Effector memory CD8-positive, alpha-beta T cell (primary cell): Measurements from ENCODE around the gene KLHDC10.
"Not testable (repeated sequence)": the region's sequence is repeated elsewhere in the genome, so short reads cannot be mapped to it uniquely, and the experiment has no call there.

Source experiments
- ATAC-seq: fragments of 150-1000 bp; cut with Tn5 transposase; replicated peaks from 2 replicates; pipeline ENCODE4 v1.10.0; 2021; ENCODE audit warnings: mild to moderate bottlenecking, moderate library complexity
- DNase-seq, 3 experiments: peaks; one replicate each; pipeline ENCODE4 v3.0.0; 2021
- H3K27ac Mint-ChIP-seq, 2 donors: one replicate each; pipeline ENCODE4 v1.8.0; 2022; ENCODE audit warnings: mild to moderate bottlenecking in 2 of 2, mixed read lengths in 2 of 2, moderate library complexity in 2 of 2
- H3K27me3 Mint-ChIP-seq, 2 donors: one replicate each; pipeline ENCODE4 v1.8.0; 2022; ENCODE audit warnings: mixed read lengths in 2 of 2
- H3K36me3 Mint-ChIP-seq: one replicate; pipeline ENCODE4 v1.8.0; 2022; ENCODE audit warnings: mild to moderate bottlenecking, moderate library complexity, mixed read lengths; ENCODE audit not compliant: insufficient read depth
- H3K4me1 Mint-ChIP-seq, 2 donors: one replicate each; pipeline ENCODE4 v1.8.0; 2022; ENCODE audit warnings: low read depth in 2 of 2, mixed read lengths in 2 of 2
- H3K4me3 Mint-ChIP-seq, 2 donors: one replicate each; pipeline ENCODE4 v1.8.0; 2022; ENCODE audit warnings: mild to moderate bottlenecking in 2 of 2, mixed read lengths in 2 of 2, moderate library complexity in 2 of 2
- H3K9me3 Mint-ChIP-seq, 2 donors: one replicate each; pipeline ENCODE4 v1.8.0; 2022; ENCODE audit warnings: mixed read lengths in 2 of 2

KLHDC10 gene

GRCh38 chr7:130143986-130144311, 73.6 kb downstream of the KLHDC10 start:
- Mint-ChIP-seq H3K4me3 (no peak overlapping the region), H3K27me3 (no peaks in the 10 kb centered on the region), H3K27ac (peak overlapping the region in 1 of 2 donors; percentile 53), H3K36me3 (peaks cover 6% of the 10 kb centered on the region), H3K9me3 (no peaks in the 10 kb centered on the region), H3K4me1 (peaks cover 0 to 8% of the 10 kb centered on the region in 2 donors)
- DNase-seq (no peak), ATAC-seq (no peak)

GRCh38 chr7:130144312-130145171, 74.2 kb downstream of the KLHDC10 start:
- Mint-ChIP-seq H3K4me1 (peaks cover 0 to 5% of the 10 kb centered on the region in 2 donors), H3K27ac (peak overlapping the region in 1 of 2 donors; percentile 49), H3K9me3 (no peaks in the 10 kb centered on the region), H3K4me3 (no peak overlapping the region), H3K36me3 (peaks cover 4% of the 10 kb centered on the region), H3K27me3 (no peaks in the 10 kb centered on the region)
- ATAC-seq (no peak), DNase-seq (no peak)

- H3K4me3 Mint-ChIP-seq, result no peak overlapping the region
- H3K27me3 Mint-ChIP-seq, result no peaks in the 10 kb centered on the region
- no peak overlapping the region for H3K27ac Mint-ChIP-seq
- peaks cover 0 to 5% of the 10 kb centered on the region in 2 donors for H3K4me1 Mint-ChIP-seq
- no peaks in the 10 kb centered on the region for H3K9me3 Mint-ChIP-seq
- DNase-seq (no peak), ATAC-seq (peak; percentile 64)
- H3K36me3 Mint-ChIP-seq, result peaks cover 6% of the 10 kb centered on the region
Observed at GRCh38 chr7:130145424-130146100, 75.2 kb downstream of the KLHDC10 start.

DNA sequence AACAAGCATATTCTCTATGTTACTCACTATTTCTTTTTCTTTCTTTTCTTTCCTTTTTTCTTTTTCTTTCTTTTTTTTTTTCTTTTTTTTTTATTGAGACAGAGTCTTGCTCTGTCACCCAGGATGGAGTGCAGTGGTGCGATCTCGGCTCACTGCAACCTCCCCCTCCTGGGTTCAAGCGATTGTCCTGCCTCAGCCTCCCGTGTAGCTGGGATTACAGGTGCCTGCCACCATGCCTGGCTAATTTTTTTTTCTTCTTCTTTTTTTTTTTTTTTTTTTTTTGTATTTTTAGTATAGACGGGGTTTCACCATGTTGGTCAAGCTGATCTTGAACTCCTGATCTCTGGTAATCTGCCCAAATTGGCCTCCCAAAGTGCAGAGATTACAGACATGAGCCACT, 75.8 kb downstream of the KLHDC10 start:
- not testable (repeated sequence) for H3K4me3 Mint-ChIP-seq, ATAC-seq, H3K9me3 Mint-ChIP-seq, H3K27ac Mint-ChIP-seq, H3K36me3 Mint-ChIP-seq, H3K4me1 Mint-ChIP-seq, DNase-seq, H3K27me3 Mint-ChIP-seq

GRCh38 chr7:130146693-130147405, 76.5 kb downstream of the KLHDC10 start:
- no peaks in the 10 kb centered on the region for H3K27me3 Mint-ChIP-seq
- ATAC-seq (no peak), DNase-seq (no peak)
- peaks cover 10% of the 10 kb centered on the region for H3K36me3 Mint-ChIP-seq
- no peak overlapping the region for H3K4me3 Mint-ChIP-seq
- peaks cover 0 to 2% of the 10 kb centered on the region in 2 donors for H3K4me1 Mint-ChIP-seq
- H3K27ac Mint-ChIP-seq, result no peak overlapping the region
- no peaks in the 10 kb centered on the region for H3K9me3 Mint-ChIP-seq

GRCh38 chr7:130147710-130148325, 77.5 kb downstream of the KLHDC10 start:
- H3K4me3 Mint-ChIP-seq, result no peak overlapping the region
- no peak overlapping the region for H3K27ac Mint-ChIP-seq
- ATAC-seq (no peak), DNase-seq (no peak)
- peaks cover 10% of the 10 kb centered on the region for H3K36me3 Mint-ChIP-seq
- H3K4me1 Mint-ChIP-seq, result peaks cover 0 to 2% of the 10 kb centered on the region in 2 donors
- H3K9me3 Mint-ChIP-seq, result no peaks in the 10 kb centered on the region
- H3K27me3 Mint-ChIP-seq, result no peaks in the 10 kb centered on the region

GRCh38 chr7:130148561-130148960, 78.2 kb downstream of the KLHDC10 start:
- H3K36me3 Mint-ChIP-seq, result peaks cover 10% of the 10 kb centered on the region
- H3K9me3 Mint-ChIP-seq, result no peaks in the 10 kb centered on the region
- peaks cover 0 to 2% of the 10 kb centered on the region in 2 donors for H3K4me1 Mint-ChIP-seq
- no peaks in the 10 kb centered on the region for H3K27me3 Mint-ChIP-seq
- no peak overlapping the region for H3K27ac Mint-ChIP-seq
- H3K4me3 Mint-ChIP-seq, result no peak overlapping the region
- DNase-seq, result no peak
- ATAC-seq, result no peak

GRCh38 chr7:130149281-130150139, 79.2 kb downstream of the KLHDC10 start:
- ATAC-seq (no peak), DNase-seq (no peak)
- Mint-ChIP-seq H3K27ac (no peak overlapping the region), H3K36me3 (peaks cover 10% of the 10 kb centered on the region), H3K4me1 (peaks cover 0 to 2% of the 10 kb centered on the region in 2 donors), H3K4me3 (no peak overlapping the region), H3K9me3 (no peaks in the 10 kb centered on the region), H3K27me3 (no peaks in the 10 kb centered on the region)

DNA sequence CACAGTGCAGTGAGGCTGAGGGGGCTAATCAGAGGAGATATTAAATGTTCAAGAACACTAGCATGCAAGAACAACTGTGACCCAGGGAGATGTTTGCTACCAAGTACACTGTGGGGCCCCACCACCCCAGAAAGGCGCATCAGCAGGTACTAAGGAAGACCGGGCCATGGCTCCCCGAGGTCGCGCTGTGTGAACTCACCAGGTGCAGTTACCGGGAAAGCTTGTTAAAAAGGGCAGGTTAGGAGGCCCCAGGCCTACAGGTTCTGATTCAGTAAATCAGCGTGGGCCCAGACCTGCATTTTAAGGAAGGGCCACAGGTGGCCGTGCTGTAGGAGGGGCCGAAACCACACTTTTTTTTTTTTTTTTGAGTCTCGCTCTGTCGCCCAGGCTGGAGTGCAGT, 80.3 kb downstream of the KLHDC10 start:
- no peak for DNase-seq
- H3K36me3 Mint-ChIP-seq, result peaks cover 10% of the 10 kb centered on the region

GRCh38 chr7:130151591-130152492, 81.5 kb downstream of the KLHDC10 start:
- H3K27ac Mint-ChIP-seq, result no peak overlapping the region
- no peak overlapping the region for H3K4me3 Mint-ChIP-seq
- peak; percentile 63 for ATAC-seq
- peak; percentile 47 to 55 (median 53) for DNase-seq
- no peaks in the 10 kb centered on the region for H3K9me3 Mint-ChIP-seq
- peaks cover 10% of the 10 kb centered on the region for H3K36me3 Mint-ChIP-seq
- no peaks in the 10 kb centered on the region for H3K27me3 Mint-ChIP-seq
- no peaks in the 10 kb centered on the region for H3K4me1 Mint-ChIP-seq

More for the DNA sequence above, 80.3 kb downstream of the KLHDC10 start:
- ATAC-seq, result no peak
- peaks cover 0 to under 1% of the 10 kb centered on the region in 2 donors for H3K4me1 Mint-ChIP-seq
- H3K27ac Mint-ChIP-seq, result peak overlapping the region in 1 of 2 donors; percentile 39
- H3K9me3 Mint-ChIP-seq, result no peaks in the 10 kb centered on the region
- H3K4me3 Mint-ChIP-seq, result no peak overlapping the region
- H3K27me3 Mint-ChIP-seq, result no peaks in the 10 kb centered on the region

- no peaks in the 10 kb centered on the region for H3K9me3 Mint-ChIP-seq
- H3K27me3 Mint-ChIP-seq, result no peaks in the 10 kb centered on the region
- DNase-seq, result no peak
- peaks cover 10% of the 10 kb centered on the region for H3K36me3 Mint-ChIP-seq
- H3K4me1 Mint-ChIP-seq, result no peaks in the 10 kb centered on the region
- no peak overlapping the region for H3K4me3 Mint-ChIP-seq
- ATAC-seq, result peak; percentile 43
- H3K27ac Mint-ChIP-seq, result no peak overlapping the region
Observed at GRCh38 chr7:130152493-130153210, 82.3 kb downstream of the KLHDC10 start.
